Measurements from ENCODE around the gene RCAN2.

- TF ChIP-seq CTCF (IDR thresholded peaks at IDR 0.05) (no peak), POLR2A (IDR thresholded peaks at IDR 0.05) (no peak)
Observed at GRCh38 chr6:46281110-46281509, 210.1 kb downstream of the RCAN2 start.

Data from adrenal gland (tissue), 5 donors.